Stimulated activated CD4-positive, alpha-beta T cell treated with anti-CD3 and anti-CD28 coated beads, Interleukin-15, amount 100 ng/mL, for 24 hours (primary cell): Measurements from ENCODE around the gene MUC20.

Experiments used
- DNase-seq: peaks from one replicate; pipeline ENCODE4 v3.0.0-alpha.2; 2020

Gene MUC20

GRCh38 chr3:195758721-195759353 is 38.1 kb downstream of the MUC20 start:
- no peak for DNase-seq

- no peak for DNase-seq
Measured at GRCh38 chr3:195760345-195761122, 39.8 kb downstream of the MUC20 start.

GRCh38 chr3:195761123-195761566 is 40.4 kb downstream of the MUC20 start:
- DNase-seq, result no peak

GRCh38 chr3:195761567-195762248 is 40.9 kb downstream of the MUC20 start:
- no peak for DNase-seq

- DNase-seq, result no peak
Measured at GRCh38 chr3:195762249-195762585, 41.4 kb downstream of the MUC20 start.

GRCh38 chr3:195762611-195763010 is 41.8 kb downstream of the MUC20 start:
- DNase-seq, result no peak

- no peak for DNase-seq
Measured at GRCh38 chr3:195763076-195763830, 42.5 kb downstream of the MUC20 start.

GRCh38 chr3:195763843-195764825 is 43.4 kb downstream of the MUC20 start:
- no peak for DNase-seq

GRCh38 chr3:195764961-195765706 is 44.4 kb downstream of the MUC20 start:
- no peak for DNase-seq

- no peak for DNase-seq
Measured at GRCh38 chr3:195766671-195767070, 45.9 kb downstream of the MUC20 start.

- DNase-seq, result no peak
Measured at GRCh38 chr3:195767792-195768191, 47.0 kb downstream of the MUC20 start.

GRCh38 chr3:195768414-195768813 is 47.6 kb downstream of the MUC20 start:
- DNase-seq, result no peak

- no peak for DNase-seq
Measured at GRCh38 chr3:195768831-195769303, 48.1 kb downstream of the MUC20 start.

GRCh38 chr3:195769551-195769950 is 48.8 kb downstream of the MUC20 start:
- DNase-seq, result no peak

GRCh38 chr3:195770081-195770840 is 49.5 kb downstream of the MUC20 start:
- DNase-seq, result no peak

- DNase-seq, result peak; percentile 24
Measured at GRCh38 chr3:195770841-195771645, 50.3 kb downstream of the MUC20 start.

- DNase-seq, result no peak
Measured at GRCh38 chr3:195771646-195772300, 51.0 kb downstream of the MUC20 start.

- no peak for DNase-seq
Measured at GRCh38 chr3:195773956-195774537, 53.3 kb downstream of the MUC20 start.
